SJCRH30 (cell line): ENCODE data around the gene PNMA8C. TPM values are rescaled to one million over a fixed set of nuclear protein-coding genes. Genes with fewer than 3 reads are reported as not detected.
"Not testable (repeated sequence)": the region's sequence is repeated elsewhere in the genome, so short reads cannot be mapped to it uniquely, and the experiment has no call there.

Experiments used
- DNase-seq, 2 experiments: peaks; one replicate each; pipeline ENCODE4 v3.0.0-alpha.2; 2015 to 2020
- H3K27ac ChIP-seq: fragments of 250-450 bp; sonication (Bioruptor Pico); 2 replicates; pipeline ENCODE4 v1.5.1; 2020; ENCODE audit warnings: mild to moderate bottlenecking, moderate library complexity
- H3K27me3 ChIP-seq: fragments of 250-450 bp; sonication (Bioruptor Pico); 2 replicates; pipeline ENCODE4 v1.5.1; 2020; ENCODE audit warnings: mild to moderate bottlenecking, moderate library complexity
- H3K36me3 ChIP-seq: fragments of 250-450 bp; sonication (Bioruptor Pico); 2 replicates; pipeline ENCODE4 v1.5.1; 2020; ENCODE audit warnings: mild to moderate bottlenecking, moderate library complexity
- H3K4me1 ChIP-seq: fragments of 250-450 bp; sonication (Bioruptor Pico); 2 replicates; pipeline ENCODE4 v1.5.1; 2020; ENCODE audit warnings: mild to moderate bottlenecking, moderate library complexity
- H3K4me3 ChIP-seq: fragments of 250-450 bp; sonication (Bioruptor Pico); 2 replicates; pipeline ENCODE4 v1.5.1; 2020; ENCODE audit warnings: mild to moderate bottlenecking, moderate library complexity
- H3K9me3 ChIP-seq: fragments of 250-450 bp; sonication (Bioruptor Pico); replicated peaks from 2 replicates; pipeline ENCODE4 v1.5.1; 2020; ENCODE audit warnings: mild to moderate bottlenecking, moderate library complexity
- total RNA-seq: library from RNA; depleted of rRNA; stranded (reverse); fragments of >200 nt; shearing (Covaris generic); gene quantifications from 2 replicates; pipeline ENCODE4 v1.2.3, GENCODE V29; 2014

The PNMA8C gene
- total RNA-seq, 1 experiment from 2014 or later: 0.02 TPM

- Histone ChIP-seq H3K27ac (no peak overlapping the region), H3K27me3 (peaks cover 5% of the 10 kb centered on the region; the same call in 1 of the 2 replicates), H3K4me1 (peaks cover 5% of the 10 kb centered on the region; the same call in 1 of the 2 replicates), H3K4me3 (no peak overlapping the region), H3K36me3 (no peaks in the 10 kb centered on the region), H3K9me3 (no peaks in the 10 kb centered on the region)
- DNase-seq: peak; percentile 83 to 89
Observed at GRCh38 chr19:46431824-46432223, 3.1 kb upstream of the PNMA8C start.

DNA sequence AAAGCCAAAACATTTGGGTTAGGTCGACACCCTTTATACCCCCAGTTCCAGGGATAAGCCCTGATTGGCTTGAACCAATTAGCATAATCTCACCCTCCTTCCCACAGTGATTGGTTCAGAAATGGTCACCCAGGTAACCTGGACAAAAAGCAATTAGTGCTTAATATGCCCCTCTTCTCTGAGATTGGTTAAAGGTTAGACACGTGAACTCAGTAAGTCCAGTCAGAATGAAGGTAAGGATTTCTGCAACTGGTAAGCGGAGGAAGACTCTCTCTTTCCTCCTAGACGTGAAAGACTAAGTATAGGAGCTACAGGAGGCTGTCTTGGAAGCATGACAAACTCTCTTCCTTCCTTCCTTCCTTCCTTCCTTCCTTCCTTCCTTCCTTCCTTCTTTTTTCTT is 1.3 kb upstream of the PNMA8C start:
- peaks cover 3% of the 10 kb centered on the region; the same call in 1 of the 2 replicates for H3K27me3 ChIP-seq
- H3K36me3 ChIP-seq: no peaks in the 10 kb centered on the region

DNA sequence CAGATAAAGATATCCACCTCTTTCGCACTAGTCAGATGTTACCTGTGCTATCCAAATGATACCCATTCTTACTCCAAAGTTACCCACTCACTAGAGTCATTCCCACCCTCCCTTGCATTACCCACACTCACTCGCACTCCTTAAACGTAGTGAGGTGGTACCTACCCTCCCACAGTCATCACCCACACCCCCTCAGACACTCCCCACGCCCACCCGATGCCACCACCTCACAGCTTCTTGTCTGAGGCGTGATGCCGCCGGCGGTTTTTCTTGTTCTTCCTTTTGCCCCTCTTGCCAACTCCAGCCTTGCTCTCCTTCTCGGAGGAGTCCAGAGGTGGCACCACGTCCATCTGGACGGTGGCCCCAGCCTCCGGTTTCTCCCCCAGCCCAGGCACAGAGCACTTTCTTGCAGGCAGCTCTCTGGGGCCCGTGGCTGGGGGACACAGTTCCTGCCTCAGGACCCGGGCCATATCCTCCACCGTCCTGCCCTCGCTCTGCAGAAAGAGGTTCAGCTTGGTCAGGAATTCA is 1.2 kb downstream of the PNMA8C start:
- no peaks in the 10 kb centered on the region for H3K9me3 ChIP-seq
- H3K27me3 ChIP-seq: no peaks in the 10 kb centered on the region
- peaks cover 3% of the 10 kb centered on the region; the same call in 1 of the 2 replicates for H3K4me1 ChIP-seq
- no peak for DNase-seq
- no peak overlapping the region for H3K27ac ChIP-seq
- H3K4me3 ChIP-seq: no peak overlapping the region
- no peaks in the 10 kb centered on the region for H3K36me3 ChIP-seq

More for the DNA sequence above, 1.3 kb upstream of the PNMA8C start:
- Histone ChIP-seq H3K4me1 (peaks cover 4% of the 10 kb centered on the region; the same call in 1 of the 2 replicates), H3K27ac (no peak overlapping the region), H3K4me3 (no peak overlapping the region), H3K9me3 (no peaks in the 10 kb centered on the region)
- no peak for DNase-seq

DNA sequence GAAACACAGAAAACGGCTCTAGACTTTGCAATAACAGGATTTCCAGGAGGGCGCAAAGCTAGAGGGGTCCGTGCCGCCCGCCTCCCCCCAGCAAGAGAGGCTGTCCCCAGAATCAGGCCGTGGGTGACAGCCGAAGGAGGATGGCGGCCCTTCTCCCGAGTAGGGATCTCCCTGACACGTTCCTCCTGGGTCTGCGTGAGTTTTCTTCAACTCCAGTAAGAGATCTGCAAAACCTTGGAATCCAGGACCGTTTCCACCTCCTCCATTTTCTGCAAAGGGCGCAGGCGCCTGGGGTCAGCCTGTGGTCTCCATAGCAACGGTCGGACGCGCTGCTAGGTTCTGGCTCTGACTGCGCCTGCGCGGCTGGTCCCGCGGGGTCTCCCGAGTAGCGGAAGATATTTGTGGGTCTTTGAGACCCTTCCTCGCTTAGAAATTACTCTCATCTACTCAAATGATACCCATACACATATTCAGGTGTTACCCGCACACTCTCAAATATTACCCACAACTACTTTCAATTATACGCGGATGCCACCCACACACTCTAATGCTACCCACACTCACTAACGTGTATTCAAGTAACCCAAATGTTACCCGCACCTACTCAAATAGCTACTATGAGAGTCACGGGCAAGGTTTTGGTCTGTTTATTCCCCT is 2.1 kb downstream of the PNMA8C start:
- Histone ChIP-seq H3K4me1 (peaks cover under 1% of the 10 kb centered on the region; the same call in 1 of the 2 replicates), H3K27ac (no peak overlapping the region), H3K4me3 (no peak overlapping the region), H3K36me3 (no peaks in the 10 kb centered on the region), H3K27me3 (no peaks in the 10 kb centered on the region), H3K9me3 (no peaks in the 10 kb centered on the region)
- DNase-seq: no peak

GRCh38 chr19:46426035-46426505 is 2.7 kb downstream of the PNMA8C start:
- Histone ChIP-seq H3K36me3 (no peaks in the 10 kb centered on the region), H3K9me3 (no peaks in the 10 kb centered on the region), H3K4me3 (no peak overlapping the region), H3K27ac (no peak overlapping the region), H3K27me3 (0 out of 2 replicates have a peak, but pooled peaks cover 3% of the 10 kb centered on the region), H3K4me1 (no peaks in the 10 kb centered on the region)
- DNase-seq: no peak

- Histone ChIP-seq H3K27ac (no peak overlapping the region), H3K4me3 (no peak overlapping the region), H3K36me3 (no peaks in the 10 kb centered on the region), H3K9me3 (no peaks in the 10 kb centered on the region), H3K27me3 (0 out of 2 replicates have a peak, but pooled peaks cover 3% of the 10 kb centered on the region), H3K4me1 (no peaks in the 10 kb centered on the region)
- no peak for DNase-seq
Observed at GRCh38 chr19:46423188-46423587, 5.5 kb downstream of the PNMA8C start.

- no peak overlapping the region for H3K4me3 ChIP-seq
- H3K27ac ChIP-seq: no peak overlapping the region
- H3K27me3 ChIP-seq: 0 out of 2 replicates have a peak, but pooled peaks cover 3% of the 10 kb centered on the region
- H3K36me3 ChIP-seq: no peaks in the 10 kb centered on the region
- DNase-seq: no peak
- H3K4me1 ChIP-seq: no peaks in the 10 kb centered on the region
- H3K9me3 ChIP-seq: no peaks in the 10 kb centered on the region
Observed at GRCh38 chr19:46422344-46422743, 6.4 kb downstream of the PNMA8C start.

DNA sequence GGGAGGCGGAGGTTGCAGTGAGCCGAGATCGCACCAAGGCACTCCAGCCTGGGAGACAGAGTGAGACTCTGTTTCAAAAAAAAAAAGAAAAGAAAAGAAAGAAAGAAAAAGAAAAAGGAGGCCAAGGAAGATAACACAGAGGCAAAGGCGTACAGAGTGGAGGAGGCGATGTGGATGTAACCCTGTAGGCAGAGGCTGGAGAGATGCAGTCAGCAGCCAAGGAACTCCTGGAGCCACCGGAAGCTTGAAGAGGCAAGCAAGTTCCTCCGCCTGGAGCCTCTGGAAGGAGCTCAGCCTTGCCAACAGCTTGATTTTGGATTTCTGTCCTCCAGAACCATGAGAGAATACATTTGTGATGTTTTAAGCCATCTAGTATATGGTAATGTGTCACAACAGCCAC is 8.7 kb downstream of the PNMA8C start:
- Histone ChIP-seq H3K4me3 (no peak overlapping the region), H3K36me3 (no peaks in the 10 kb centered on the region), H3K4me1 (0 out of 2 replicates have a peak, but pooled peaks cover 5% of the 10 kb centered on the region), H3K27me3 (0 out of 2 replicates have a peak, but pooled peaks cover 3% of the 10 kb centered on the region), H3K9me3 (no peaks in the 10 kb centered on the region), H3K27ac (no peak overlapping the region)
- no peak for DNase-seq

- peak overlapping the region; percentile 58 for H3K4me3 ChIP-seq
- DNase-seq: peak; percentile 96 to 97
- H3K27me3 ChIP-seq, H3K9me3 ChIP-seq, H3K4me1 ChIP-seq, H3K36me3 ChIP-seq: not testable (repeated sequence)
- peak overlapping the region; percentile 32 for H3K27ac ChIP-seq
Observed at GRCh38 chr19:46415804-46416709, 12.7 kb downstream of the PNMA8C start.

- H3K4me1 ChIP-seq: not testable (repeated sequence)
Observed at GRCh38 chr19:46414899-46415298, 13.8 kb downstream of the PNMA8C start.

DNA sequence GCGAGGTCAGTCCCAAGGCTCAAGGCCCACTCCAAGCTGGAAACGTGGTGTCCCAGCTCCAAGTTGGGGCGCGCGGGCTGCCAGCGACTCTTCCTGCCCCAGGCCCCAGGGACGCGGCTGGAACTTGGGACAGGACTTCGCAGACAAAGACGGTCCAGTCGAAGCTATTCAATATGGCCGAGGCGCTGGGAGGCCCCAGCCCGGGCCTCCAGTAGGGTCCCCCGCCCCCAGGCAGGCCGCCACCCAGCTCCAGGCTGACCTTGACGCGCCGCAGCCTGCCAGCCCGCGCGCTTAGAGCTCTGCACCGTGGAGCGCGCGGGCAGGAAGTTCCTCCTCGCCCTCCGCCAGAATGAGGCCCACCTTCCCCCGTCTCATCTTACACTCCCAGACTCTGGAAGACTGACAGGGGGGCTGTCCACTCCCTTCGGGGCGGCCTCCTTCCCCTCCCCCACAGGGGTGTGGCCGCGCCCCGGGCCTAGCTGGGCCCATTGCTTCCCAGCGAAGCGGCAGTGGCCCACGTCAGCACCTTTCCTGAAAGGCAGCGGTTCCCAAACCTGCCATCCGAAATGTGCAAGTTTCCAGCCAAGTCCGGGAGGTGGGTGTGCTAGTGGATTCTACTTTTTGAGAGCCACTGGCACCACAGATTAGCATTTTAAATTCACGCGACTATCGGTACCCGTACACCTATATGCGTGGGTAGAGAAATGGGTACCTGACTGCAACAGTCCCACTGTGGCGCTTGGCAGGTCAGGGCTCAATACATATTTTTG is 15.3 kb downstream of the PNMA8C start, which contains the start of gene CCDC8:
TSS of gene CCDC8 (minus strand) at position 303 of the 770 bp plus-strand sequence. CDS start 754 bp downstream, outside the sequence.
- H3K9me3 ChIP-seq: no peaks in the 10 kb centered on the region
- peaks cover 9% of the 10 kb centered on the region for H3K36me3 ChIP-seq
- H3K27me3 ChIP-seq: no peaks in the 10 kb centered on the region
- peaks cover 8% of the 10 kb centered on the region; the same call in 1 of the 2 replicates for H3K4me1 ChIP-seq
- peak within 1 kb of the TSS; percentile 80 for H3K27ac ChIP-seq
- peak; percentile 98 for DNase-seq
- H3K4me3 ChIP-seq: peak within 1 kb of the TSS; percentile 77

More at GRCh38 chr19:46414899-46415298, 13.8 kb downstream of the PNMA8C start:
- H3K9me3 ChIP-seq, H3K27me3 ChIP-seq, H3K4me3 ChIP-seq, DNase-seq, H3K27ac ChIP-seq, H3K36me3 ChIP-seq: not testable (repeated sequence)

DNA sequence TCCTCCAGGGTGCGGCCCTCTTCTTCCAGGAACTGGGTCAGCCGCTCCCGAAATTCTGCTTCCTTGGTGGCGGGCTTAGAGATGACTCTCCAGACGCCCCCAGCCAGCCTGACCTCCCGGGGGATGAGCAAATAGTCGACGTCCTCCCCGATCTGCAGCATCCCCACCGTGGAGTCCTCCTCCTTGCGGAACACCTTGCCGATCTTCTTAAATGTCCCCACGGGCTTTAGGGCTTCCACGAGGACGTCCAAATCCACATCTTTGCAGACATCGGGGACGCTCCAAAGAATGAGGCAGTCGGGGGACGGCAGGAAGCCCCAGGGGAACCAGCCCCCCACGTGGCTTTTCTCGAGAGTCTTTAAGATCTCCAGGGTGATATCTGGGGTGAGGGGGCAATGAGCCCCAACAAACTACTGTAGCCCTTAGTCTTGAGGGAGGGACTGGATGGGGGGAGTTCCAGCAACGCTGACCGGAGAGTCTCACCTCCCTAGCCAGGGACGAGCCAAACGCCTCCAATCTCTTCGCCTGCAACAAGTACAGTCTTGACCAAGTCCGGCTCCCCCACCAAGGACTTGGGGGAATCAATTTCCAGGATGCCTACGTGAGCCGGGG is 16.0 kb downstream of the PNMA8C start:
- peak overlapping the region; percentile 80 for H3K27ac ChIP-seq
- H3K36me3 ChIP-seq: peaks cover 9% of the 10 kb centered on the region
- no peaks in the 10 kb centered on the region for H3K27me3 ChIP-seq
- no peak for DNase-seq
- H3K4me3 ChIP-seq: peak overlapping the region; percentile 77
- peaks cover 8% of the 10 kb centered on the region; the same call in 1 of the 2 replicates for H3K4me1 ChIP-seq
- H3K9me3 ChIP-seq: no peaks in the 10 kb centered on the region

DNA sequence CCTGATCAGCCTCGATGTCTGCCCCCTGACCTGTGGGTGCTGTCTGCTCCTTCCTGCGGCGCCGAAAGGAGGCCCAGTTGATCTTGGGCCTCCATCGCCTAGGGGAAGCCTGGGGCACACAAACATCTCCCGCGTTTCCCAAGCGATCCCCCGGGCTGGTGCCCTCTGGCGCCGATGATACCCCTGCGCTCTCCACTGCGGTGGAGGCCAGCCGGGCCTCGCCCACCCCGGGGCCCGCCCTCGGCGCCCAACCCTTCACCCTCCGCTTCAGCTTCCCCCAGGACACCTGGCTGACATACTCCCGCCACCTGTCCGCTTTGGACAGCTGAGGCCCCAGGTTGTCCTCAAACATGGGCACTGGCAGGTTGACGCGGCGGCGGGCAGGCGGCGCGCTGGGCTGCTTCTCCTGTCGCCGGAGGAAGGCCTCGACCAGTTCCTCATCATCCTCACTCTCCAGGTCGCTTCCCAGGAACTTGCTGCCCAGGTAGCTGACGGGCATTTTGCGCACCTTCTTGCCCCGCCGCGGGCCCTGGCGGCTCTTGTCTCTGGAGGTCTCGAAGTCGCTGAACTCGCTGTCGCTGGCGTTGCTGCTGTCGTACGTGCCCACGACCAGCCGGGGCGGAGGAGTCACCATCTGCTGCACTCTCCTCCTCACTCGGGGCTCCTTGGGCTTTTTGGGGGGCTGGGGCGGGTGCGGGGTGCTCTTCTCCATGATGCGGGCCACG is 16.6 kb downstream of the PNMA8C start:
- no peaks in the 10 kb centered on the region for H3K27me3 ChIP-seq
- H3K27ac ChIP-seq: no peak overlapping the region; the same call in 1 of the 2 replicates
- H3K9me3 ChIP-seq: no peaks in the 10 kb centered on the region
- peaks cover 9% of the 10 kb centered on the region for H3K36me3 ChIP-seq
- peak overlapping the region; percentile 77 for H3K4me3 ChIP-seq
- DNase-seq: no peak
- peaks cover 8% of the 10 kb centered on the region; the same call in 1 of the 2 replicates for H3K4me1 ChIP-seq
